Islet of Langerhans (tissue), 1 donor: Measurements from ENCODE around the gene COL6A3.

Experiments
- FAIRE-seq: peaks from one replicate; lab custom pipeline; 2011; peaks lifted over from hg19 to GRCh38; lab: Jason Lieb, UNC

COL6A3 gene

GRCh38 chr2:237441605-237442274, 27.8 kb upstream of the COL6A3 start:
- FAIRE-seq: no peak

- no peak for FAIRE-seq
Measured at GRCh38 chr2:237440819-237441281, 26.9 kb upstream of the COL6A3 start.

- FAIRE-seq: no peak
Measured at GRCh38 chr2:237438080-237438940, 24.3 kb upstream of the COL6A3 start.

- no peak for FAIRE-seq
Measured at GRCh38 chr2:237437566-237437965, 23.6 kb upstream of the COL6A3 start.

GRCh38 chr2:237435844-237436587, 22.1 kb upstream of the COL6A3 start:
- no peak for FAIRE-seq

GRCh38 chr2:237434866-237435311, 20.9 kb upstream of the COL6A3 start:
- FAIRE-seq: no peak

GRCh38 chr2:237433920-237434676, 20.1 kb upstream of the COL6A3 start:
- FAIRE-seq: no peak

- FAIRE-seq: no peak
Measured at GRCh38 chr2:237432484-237433092, 18.6 kb upstream of the COL6A3 start.

GRCh38 chr2:237431837-237432236, 17.9 kb upstream of the COL6A3 start:
- FAIRE-seq: no peak

GRCh38 chr2:237431372-237431771, 17.4 kb upstream of the COL6A3 start:
- no peak for FAIRE-seq

- FAIRE-seq: no peak
Measured at GRCh38 chr2:237430861-237431260, 16.9 kb upstream of the COL6A3 start.

GRCh38 chr2:237429753-237430152, 15.8 kb upstream of the COL6A3 start:
- no peak for FAIRE-seq

- FAIRE-seq: no peak
Measured at GRCh38 chr2:237427769-237428506, 14.0 kb upstream of the COL6A3 start.

- FAIRE-seq: no peak
Measured at GRCh38 chr2:237426517-237426916, 12.6 kb upstream of the COL6A3 start.

GRCh38 chr2:237425320-237425719, 11.4 kb upstream of the COL6A3 start:
- FAIRE-seq: no peak

- no peak for FAIRE-seq
Measured at GRCh38 chr2:237424544-237424943, 10.6 kb upstream of the COL6A3 start.

GRCh38 chr2:237423891-237424290, 9.9 kb upstream of the COL6A3 start:
- FAIRE-seq: no peak

- FAIRE-seq: no peak
Measured at GRCh38 chr2:237422309-237422708, 8.3 kb upstream of the COL6A3 start.

GRCh38 chr2:237421542-237422116, 7.7 kb upstream of the COL6A3 start:
- FAIRE-seq: no peak

GRCh38 chr2:237418300-237418699, 4.3 kb upstream of the COL6A3 start:
- no peak for FAIRE-seq
